Liver (tissue), 9 donors: ENCODE measurements around the gene LCE2D. TPM values are rescaled to one million over a fixed set of nuclear protein-coding genes. Genes with fewer than 3 reads are reported as not detected.
"Not testable (repeated sequence)": the region's sequence is repeated elsewhere in the genome, so short reads cannot be mapped to it uniquely, and the experiment has no call there.

Experiments used
- DNase-seq: peaks from one replicate; pipeline ENCODE4 v3.0.0-alpha.2; 2017; ENCODE audit warnings: low spot score
- H3K27ac ChIP-seq, 2 donors: one replicate each; pipeline ENCODE4 v1.7.0; 2013; ENCODE audit warnings: inconsistent platforms in 2 of 2, low read length in 2 of 2, control low read depth in 1 of 2, low read depth in 1 of 2, mild to moderate bottlenecking in 1 of 2
- H3K27me3 ChIP-seq, 4 donors: one replicate each; pipeline versions ENCODE4 v1.6.1 to v1.7.0; 2013; ENCODE audit warnings: low read length in 3 of 4, inconsistent platforms in 1 of 4, mild to moderate bottlenecking in 1 of 4, moderate library complexity in 1 of 4; ENCODE audit not compliant: control insufficient read depth in 4 of 4, insufficient read depth in 4 of 4
- H3K36me3 ChIP-seq, 4 donors: one replicate each; pipeline versions ENCODE4 v1.6.1 to v1.7.0; 2013; ENCODE audit warnings: low read length in 3 of 4, mild to moderate bottlenecking in 3 of 4, low read depth in 1 of 4, moderate library complexity in 1 of 4; ENCODE audit not compliant: control insufficient read depth in 4 of 4, insufficient read depth in 3 of 4
- H3K4me1 ChIP-seq, 4 donors: one replicate each; pipeline versions ENCODE4 v1.6.1 to v1.7.0; 2013; ENCODE audit warnings: low read length in 3 of 4, mild to moderate bottlenecking in 3 of 4, moderate library complexity in 1 of 4; ENCODE audit not compliant: control insufficient read depth in 4 of 4, insufficient read depth in 4 of 4
- H3K4me3 ChIP-seq, 3 donors: one replicate each; pipeline versions ENCODE4 v1.6.1 to v1.7.0; 2013; ENCODE audit warnings: low read length in 3 of 3, control low read depth in 1 of 3, low read depth in 1 of 3, mild to moderate bottlenecking in 1 of 3
- H3K9ac ChIP-seq, 2 donors: one replicate each; pipeline ENCODE4 v1.7.0; 2013; ENCODE audit warnings: low read length in 2 of 2, mild to moderate bottlenecking in 2 of 2, moderate library complexity in 2 of 2, control low read depth in 1 of 2, low read depth in 1 of 2
- H3K9me3 ChIP-seq, 4 donors: one replicate each; pipeline versions ENCODE4 v1.6.1 to v1.7.0; 2013; ENCODE audit warnings: low read length in 3 of 4; ENCODE audit not compliant: control insufficient read depth in 4 of 4
- EGR1 ChIP-seq, 2 donors: IDR thresholded peaks; 2 replicates each; pipeline ENCODE4 v1.6.1; 2016 to 2018; ENCODE audit warnings: antibody characterized with exemption in 2 of 2, low read depth in 2 of 2
- FOXA1 ChIP-seq: IDR thresholded peaks from 2 replicates; pipeline ENCODE4 v1.6.1; 2016; ENCODE audit warnings: antibody characterized with exemption
- FOXA2 ChIP-seq: IDR thresholded peaks from 2 replicates; pipeline ENCODE4 v1.6.1; 2016; ENCODE audit warnings: antibody characterized with exemption
- GABPA ChIP-seq, 2 donors: IDR thresholded peaks in 1 of 2; conservative IDR thresholded peaks in 1 of 2; 2 replicates each; pipeline ENCODE4 v1.6.1; 2016; ENCODE audit warnings: antibody characterized with exemption in 2 of 2, mild to moderate bottlenecking in 1 of 2, moderate library complexity in 1 of 2
- HNF4A ChIP-seq, 2 donors: conservative IDR thresholded peaks; 2 replicates each; pipeline ENCODE4 v1.6.1; 2016; ENCODE audit warnings: antibody characterized with exemption in 2 of 2, mild to moderate bottlenecking in 2 of 2
- HNF4G ChIP-seq: IDR thresholded peaks from 2 replicates; pipeline ENCODE4 v1.6.1; 2016; ENCODE audit warnings: antibody characterized with exemption
- JUND ChIP-seq, 2 donors: IDR thresholded peaks; 2 replicates each; pipeline ENCODE4 v1.6.1; 2016; ENCODE audit warnings: antibody characterized with exemption in 2 of 2
- NR2F2 ChIP-seq: IDR thresholded peaks from 2 replicates; pipeline ENCODE4 v1.6.1; 2016; ENCODE audit warnings: antibody characterized with exemption
- RAD21 ChIP-seq, 2 donors: IDR thresholded peaks; 2 replicates each; pipeline ENCODE4 v1.6.1; 2016; ENCODE audit warnings: antibody characterized with exemption in 2 of 2, mild to moderate bottlenecking in 2 of 2
- RXRA ChIP-seq, 2 donors: IDR thresholded peaks; 2 replicates each; pipeline ENCODE4 v1.6.1; 2017 to 2018; ENCODE audit warnings: antibody characterized with exemption in 2 of 2, mild to moderate bottlenecking in 1 of 2
- SP1 ChIP-seq: IDR thresholded peaks from 2 replicates; pipeline ENCODE4 v1.6.1; 2018; ENCODE audit warnings: antibody characterized with exemption, mild to moderate bottlenecking
- TAF1 ChIP-seq: conservative IDR thresholded peaks from 2 replicates; pipeline ENCODE4 v1.6.1; 2016; ENCODE audit warnings: antibody characterized with exemption, mild to moderate bottlenecking
- YY1 ChIP-seq: IDR thresholded peaks from 2 replicates; pipeline ENCODE4 v1.6.1; 2016; ENCODE audit warnings: antibody characterized with exemption, mild to moderate bottlenecking
- WGBS: extraction: QIAGEN DNeasy Blood & Tissue Kit; methylation state at CpG from one replicate; pipeline ENCODE4 v1.1.7; 2013; 5-methylcytosine and 5-hydroxymethylcytosine counted together
- polyA plus RNA-seq, 2 donors: library from polyadenylated mRNA; stranded (reverse) in 1 of 2; unstranded in 1 of 2; fragments of 200-250 nt in 1 of 2; fragments of >200 nt in 1 of 2; fragmentation: Nextera tagmentation in 1 of 2; extraction: Ambion mirVana in 1 of 2; gene quantifications; one replicate each; pipeline versions ENCODE4 v1.2.1 to v1.2.3, GENCODE V29; 2013 to 2015
- total RNA-seq, 2 donors: library from RNA; depleted of rRNA; stranded (reverse); fragments of >200 nt; gene quantifications; one replicate each; pipeline ENCODE4 v1.2.3, GENCODE V29; 2014
- TF ChIP-seq, protein P1 (sequence below): IDR thresholded peaks from 2 replicates; pipeline ENCODE4 v1.6.1; 2016; ENCODE audit warnings: antibody characterized with exemption, mild to moderate bottlenecking
- TF ChIP-seq, protein P2 (sequence below): IDR thresholded peaks from 2 replicates; pipeline ENCODE4 v1.6.1; 2016; ENCODE audit warnings: antibody characterized with exemption
- TF ChIP-seq, protein P3 (sequence below): fragments of 150-350 bp; IDR thresholded peaks from 2 replicates; pipeline ENCODE4 v1.5.1; 2017; ENCODE audit warnings: improper control_type of control experiment, low read depth, low read length; ENCODE audit not compliant: missing input control
- TF ChIP-seq, protein P4 (sequence below): IDR thresholded peaks from 2 replicates; pipeline ENCODE4 v1.6.1; 2016; ENCODE audit warnings: antibody characterized with exemption
- TF ChIP-seq, protein P5 (sequence below): IDR thresholded peaks from 2 replicates; pipeline ENCODE4 v1.6.1; 2016; ENCODE audit warnings: antibody characterized with exemption
- donor health status: healthy.
- donor health status: healthy.
- donor health status: healthy.
- donor health status: healthy.
- donor health status: healthy.

LCE2D gene
- total and polyA plus RNA-seq, 4 donors: not detected

DNA sequence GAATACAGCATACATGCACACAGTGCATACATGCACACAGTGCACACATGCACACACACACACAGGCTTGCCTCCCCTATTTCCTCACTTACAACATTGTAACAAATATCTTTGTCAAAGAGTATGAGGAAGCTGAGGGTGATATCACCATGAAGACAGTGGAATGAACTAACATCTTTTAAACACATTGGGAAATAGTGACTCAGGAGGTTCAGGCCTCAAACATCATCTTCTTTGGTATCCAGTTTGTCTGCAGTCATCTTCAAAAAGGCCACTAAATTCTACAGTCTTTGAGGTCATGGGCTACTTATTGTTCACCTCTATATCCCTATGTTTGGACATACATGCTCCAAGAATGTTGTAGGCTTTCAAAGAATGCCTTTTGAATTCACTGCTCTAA lies 20.7 kb downstream of the LCE2D start:
- Histone ChIP-seq H3K4me1 (no peaks in the 10 kb centered on the region), H3K4me3 (no peak overlapping the region), H3K9ac (no peak overlapping the region), H3K36me3 (no peaks in the 10 kb centered on the region), H3K9me3 (no peaks in the 10 kb centered on the region), H3K27ac (no peak overlapping the region), H3K27me3 (peaks cover 0 to 2% (median 0%) of the 10 kb centered on the region in 4 donors)
- no peak for DNase-seq
- TF ChIP-seq, protein P1, sequence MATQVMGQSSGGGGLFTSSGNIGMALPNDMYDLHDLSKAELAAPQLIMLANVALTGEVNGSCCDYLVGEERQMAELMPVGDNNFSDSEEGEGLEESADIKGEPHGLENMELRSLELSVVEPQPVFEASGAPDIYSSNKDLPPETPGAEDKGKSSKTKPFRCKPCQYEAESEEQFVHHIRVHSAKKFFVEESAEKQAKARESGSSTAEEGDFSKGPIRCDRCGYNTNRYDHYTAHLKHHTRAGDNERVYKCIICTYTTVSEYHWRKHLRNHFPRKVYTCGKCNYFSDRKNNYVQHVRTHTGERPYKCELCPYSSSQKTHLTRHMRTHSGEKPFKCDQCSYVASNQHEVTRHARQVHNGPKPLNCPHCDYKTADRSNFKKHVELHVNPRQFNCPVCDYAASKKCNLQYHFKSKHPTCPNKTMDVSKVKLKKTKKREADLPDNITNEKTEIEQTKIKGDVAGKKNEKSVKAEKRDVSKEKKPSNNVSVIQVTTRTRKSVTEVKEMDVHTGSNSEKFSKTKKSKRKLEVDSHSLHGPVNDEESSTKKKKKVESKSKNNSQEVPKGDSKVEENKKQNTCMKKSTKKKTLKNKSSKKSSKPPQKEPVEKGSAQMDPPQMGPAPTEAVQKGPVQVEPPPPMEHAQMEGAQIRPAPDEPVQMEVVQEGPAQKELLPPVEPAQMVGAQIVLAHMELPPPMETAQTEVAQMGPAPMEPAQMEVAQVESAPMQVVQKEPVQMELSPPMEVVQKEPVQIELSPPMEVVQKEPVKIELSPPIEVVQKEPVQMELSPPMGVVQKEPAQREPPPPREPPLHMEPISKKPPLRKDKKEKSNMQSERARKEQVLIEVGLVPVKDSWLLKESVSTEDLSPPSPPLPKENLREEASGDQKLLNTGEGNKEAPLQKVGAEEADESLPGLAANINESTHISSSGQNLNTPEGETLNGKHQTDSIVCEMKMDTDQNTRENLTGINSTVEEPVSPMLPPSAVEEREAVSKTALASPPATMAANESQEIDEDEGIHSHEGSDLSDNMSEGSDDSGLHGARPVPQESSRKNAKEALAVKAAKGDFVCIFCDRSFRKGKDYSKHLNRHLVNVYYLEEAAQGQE: no peak
- TF ChIP-seq YY1 (no peak), NR2F2 (no peak), RXRA (IDR thresholded peaks at IDR 0.05) (no peak), RAD21 (IDR thresholded peaks at IDR 0.05) (no peak), TAF1 (no peak), JUND (IDR thresholded peaks at IDR 0.05) (no peak), FOXA1 (no peak), HNF4A (conservative IDR thresholded peaks at IDR 0.05) (no peak), FOXA2 (no peak), GABPA (IDR thresholded peaks at IDR 0.05 in 1 of 2, conservative IDR thresholded peaks at IDR 0.05 in 1 of 2) (no peak), EGR1 (IDR thresholded peaks at IDR 0.05; ENCODE audit: low read depth in 2 of 2) (no peak), HNF4G (no peak), SP1 (no peak)
- TF ChIP-seq, protein P2, sequence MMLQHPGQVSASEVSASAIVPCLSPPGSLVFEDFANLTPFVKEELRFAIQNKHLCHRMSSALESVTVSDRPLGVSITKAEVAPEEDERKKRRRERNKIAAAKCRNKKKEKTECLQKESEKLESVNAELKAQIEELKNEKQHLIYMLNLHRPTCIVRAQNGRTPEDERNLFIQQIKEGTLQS: no peak
- TF ChIP-seq, protein P3, sequence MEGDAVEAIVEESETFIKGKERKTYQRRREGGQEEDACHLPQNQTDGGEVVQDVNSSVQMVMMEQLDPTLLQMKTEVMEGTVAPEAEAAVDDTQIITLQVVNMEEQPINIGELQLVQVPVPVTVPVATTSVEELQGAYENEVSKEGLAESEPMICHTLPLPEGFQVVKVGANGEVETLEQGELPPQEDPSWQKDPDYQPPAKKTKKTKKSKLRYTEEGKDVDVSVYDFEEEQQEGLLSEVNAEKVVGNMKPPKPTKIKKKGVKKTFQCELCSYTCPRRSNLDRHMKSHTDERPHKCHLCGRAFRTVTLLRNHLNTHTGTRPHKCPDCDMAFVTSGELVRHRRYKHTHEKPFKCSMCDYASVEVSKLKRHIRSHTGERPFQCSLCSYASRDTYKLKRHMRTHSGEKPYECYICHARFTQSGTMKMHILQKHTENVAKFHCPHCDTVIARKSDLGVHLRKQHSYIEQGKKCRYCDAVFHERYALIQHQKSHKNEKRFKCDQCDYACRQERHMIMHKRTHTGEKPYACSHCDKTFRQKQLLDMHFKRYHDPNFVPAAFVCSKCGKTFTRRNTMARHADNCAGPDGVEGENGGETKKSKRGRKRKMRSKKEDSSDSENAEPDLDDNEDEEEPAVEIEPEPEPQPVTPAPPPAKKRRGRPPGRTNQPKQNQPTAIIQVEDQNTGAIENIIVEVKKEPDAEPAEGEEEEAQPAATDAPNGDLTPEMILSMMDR: no peak
- TF ChIP-seq, protein P4, sequence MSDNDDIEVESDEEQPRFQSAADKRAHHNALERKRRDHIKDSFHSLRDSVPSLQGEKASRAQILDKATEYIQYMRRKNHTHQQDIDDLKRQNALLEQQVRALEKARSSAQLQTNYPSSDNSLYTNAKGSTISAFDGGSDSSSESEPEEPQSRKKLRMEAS: no peak
- TF ChIP-seq, protein P5, sequence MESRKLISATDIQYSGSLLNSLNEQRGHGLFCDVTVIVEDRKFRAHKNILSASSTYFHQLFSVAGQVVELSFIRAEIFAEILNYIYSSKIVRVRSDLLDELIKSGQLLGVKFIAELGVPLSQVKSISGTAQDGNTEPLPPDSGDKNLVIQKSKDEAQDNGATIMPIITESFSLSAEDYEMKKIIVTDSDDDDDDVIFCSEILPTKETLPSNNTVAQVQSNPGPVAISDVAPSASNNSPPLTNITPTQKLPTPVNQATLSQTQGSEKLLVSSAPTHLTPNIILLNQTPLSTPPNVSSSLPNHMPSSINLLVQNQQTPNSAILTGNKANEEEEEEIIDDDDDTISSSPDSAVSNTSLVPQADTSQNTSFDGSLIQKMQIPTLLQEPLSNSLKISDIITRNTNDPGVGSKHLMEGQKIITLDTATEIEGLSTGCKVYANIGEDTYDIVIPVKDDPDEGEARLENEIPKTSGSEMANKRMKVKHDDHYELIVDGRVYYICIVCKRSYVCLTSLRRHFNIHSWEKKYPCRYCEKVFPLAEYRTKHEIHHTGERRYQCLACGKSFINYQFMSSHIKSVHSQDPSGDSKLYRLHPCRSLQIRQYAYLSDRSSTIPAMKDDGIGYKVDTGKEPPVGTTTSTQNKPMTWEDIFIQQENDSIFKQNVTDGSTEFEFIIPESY: no peak

DNA sequence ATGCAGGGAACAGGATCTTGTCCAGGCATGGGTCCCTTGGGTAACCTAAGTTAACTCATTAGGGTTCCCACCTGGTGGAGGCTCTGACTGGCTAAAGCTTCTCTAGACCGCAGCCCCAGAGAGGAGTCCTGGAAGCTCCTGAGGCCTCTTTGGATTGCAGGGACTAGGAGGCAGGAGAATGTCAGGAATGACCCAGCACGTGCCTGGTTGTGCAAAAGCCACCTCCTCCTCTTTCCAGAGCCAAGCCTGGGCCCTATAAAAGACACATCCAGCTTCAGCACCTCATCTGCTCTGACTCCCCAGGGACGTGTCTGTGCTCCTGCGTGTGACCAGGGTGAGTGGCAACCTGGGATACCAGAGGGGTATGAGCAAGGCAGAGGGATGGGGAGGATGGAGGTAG lies 22.6 kb downstream of the LCE2D start, which contains the start of gene LCE2B:
Gene LCE2B, plus strand, starts transcription at position 301 of the 400 bp plus-strand sequence. CDS start 721 bp downstream, outside the sequence.
- not testable (repeated sequence) for H3K36me3 ChIP-seq, H3K9ac ChIP-seq, H3K4me3 ChIP-seq, H3K4me1 ChIP-seq, H3K9me3 ChIP-seq, H3K27me3 ChIP-seq, H3K27ac ChIP-seq, DNase-seq
- WGBS: 77% methylated on average over 4 of the region's 4 CpGs
